WTC11 (cell line): ENCODE data around the gene HNRNPR. TPM values are rescaled to one million over a fixed set of nuclear protein-coding genes. Genes with fewer than 3 reads are reported as not detected.
"Not testable (repeated sequence)": the region's sequence is repeated elsewhere in the genome, so short reads cannot be mapped to it uniquely, and the experiment has no call there.

Experiments
- ATAC-seq: fragments of 200-7000 bp; cut with Tn5 transposase; 2 replicates; pipeline ENCODE4 v1.10.0; 2021; ENCODE audit warnings: mild to moderate bottlenecking, moderate library complexity
- CTCF ChIA-PET: fragments of 300-600 bp; sonication (Branson Sonifier 250); formaldehyde crosslinking; loops from one replicate; lab custom pipeline; 2021; ENCODE audit warnings: antibody characterized with exemption; lab: Charles Lee
- POLR2A ChIA-PET: fragments of 350-600 bp; sonication (Branson Sonifier 250); formaldehyde crosslinking; loops from one replicate; lab custom pipeline; 2021; ENCODE audit warnings: antibody characterized with exemption; lab: Charles Lee
- DNase-seq: peaks from one replicate; pipeline ENCODE4 v3.0.0; 2021; ENCODE audit warnings: low spot score
- H3K27ac Mint-ChIP-seq: 2 replicates; pipeline ENCODE4 v1.8.0; 2021; ENCODE audit warnings: mixed read lengths
- H3K27me3 Mint-ChIP-seq: 2 replicates; pipeline ENCODE4 v1.8.0; 2021; ENCODE audit warnings: low read depth, mild to moderate bottlenecking, moderate library complexity, mixed read lengths
- H3K36me3 Mint-ChIP-seq: 2 replicates; pipeline ENCODE4 v1.8.0; 2021; ENCODE audit warnings: mixed read lengths
- H3K4me1 Mint-ChIP-seq: 2 replicates; pipeline ENCODE4 v1.8.0; 2022; ENCODE audit warnings: mixed read lengths
- H3K4me3 Mint-ChIP-seq: 2 replicates; pipeline ENCODE4 v1.8.0; 2021; ENCODE audit warnings: mild to moderate bottlenecking, moderate library complexity, mixed read lengths
- H3K9me3 Mint-ChIP-seq: 2 replicates; pipeline ENCODE4 v1.8.0; 2021; ENCODE audit warnings: mixed read lengths
- AFF4 ChIP-seq: sonication (generic); formaldehyde crosslinking; IDR thresholded peaks from 2 replicates; pipeline ENCODE4 v1.8.1; 2023; ENCODE audit warnings: mild to moderate bottlenecking, missing genetic modification reagents, borderline replicate concordance
- CBFB ChIP-seq: sonication (generic); formaldehyde crosslinking; IDR thresholded peaks from 2 replicates; pipeline ENCODE4 v1.8.1; 2022; ENCODE audit warnings: mild to moderate bottlenecking, low read depth, missing genetic modification reagents
- E2F5 ChIP-seq: sonication (generic); formaldehyde crosslinking; IDR thresholded peaks from 2 replicates; pipeline ENCODE4 v1.8.1; 2022; ENCODE audit warnings: mild to moderate bottlenecking, moderate library complexity, missing genetic modification reagents
- IRF2 ChIP-seq: sonication (generic); formaldehyde crosslinking; IDR thresholded peaks from 2 replicates; pipeline ENCODE4 v1.8.0; 2022; ENCODE audit warnings: low read depth, missing genetic modification reagents, borderline replicate concordance
- RELA ChIP-seq: sonication (generic); formaldehyde crosslinking; IDR thresholded peaks from 2 replicates; pipeline ENCODE4 v1.8.1; 2022; ENCODE audit warnings: missing genetic modification reagents, mild to moderate bottlenecking, borderline replicate concordance
- SMAD4 ChIP-seq: sonication (generic); formaldehyde crosslinking; IDR thresholded peaks from 2 replicates; pipeline ENCODE4 v1.8.0; 2022; ENCODE audit warnings: mild to moderate bottlenecking, missing genetic modification reagents
- ZNF281 ChIP-seq: sonication (generic); formaldehyde crosslinking; IDR thresholded peaks from 2 replicates; pipeline ENCODE4 v1.8.0; 2023; ENCODE audit warnings: mild to moderate bottlenecking, missing genetic modification reagents
- total RNA-seq: library from RNA; stranded (reverse); gene quantifications from 3 replicates; pipeline ENCODE4 v1.2.3, GENCODE V29; 2021
- TF ChIP-seq, protein P1 (sequence below): sonication (generic); formaldehyde crosslinking; IDR thresholded peaks from 2 replicates; pipeline ENCODE4 v1.8.1; 2023; ENCODE audit warnings: mild to moderate bottlenecking, missing genetic modification reagents, moderate library complexity
- TF ChIP-seq, protein P2 (sequence below): fragments of 250-450 bp; sonication (Bioruptor Pico); IDR thresholded peaks from 2 replicates; pipeline ENCODE4 v1.9.0; 2021; ENCODE audit warnings: mild to moderate bottlenecking
- TF ChIP-seq, protein P3 (sequence below): fragments of 250-450 bp; sonication (Bioruptor Pico); IDR thresholded peaks from 2 replicates; pipeline ENCODE4 v1.9.0; 2021; ENCODE audit warnings: mild to moderate bottlenecking, borderline replicate concordance
- TF ChIP-seq, protein P4 (sequence below): sonication (generic); formaldehyde crosslinking; conservative IDR thresholded peaks from 2 replicates; pipeline ENCODE4 v1.8.1; 2023; ENCODE audit warnings: mild to moderate bottlenecking, low read depth, missing genetic modification reagents, moderate library complexity

The HNRNPR gene
- total RNA-seq, 1 experiment from 2014 or later = 178 TPM

DNA sequence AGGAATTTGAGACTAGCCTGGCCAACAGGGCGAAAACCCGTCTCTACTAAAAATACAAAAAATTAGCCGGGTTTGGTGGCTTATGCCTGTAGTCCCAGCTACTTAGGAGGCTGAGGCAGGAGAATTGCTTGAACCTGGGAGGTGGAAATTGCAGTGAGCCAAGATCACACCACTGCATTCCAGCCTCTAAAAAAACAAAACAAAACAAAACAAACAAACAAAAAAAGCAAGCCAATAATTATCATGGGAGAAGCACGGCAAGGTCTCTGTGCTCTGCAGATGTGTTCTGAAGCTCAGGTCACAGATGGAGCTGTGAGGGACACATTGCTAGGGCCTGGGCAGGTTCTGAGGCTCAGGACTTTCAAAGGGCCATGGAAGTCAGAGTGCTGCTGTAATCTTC is 36.2 kb upstream of the HNRNPR start:
- H3K36me3 Mint-ChIP-seq, CTCF ChIA-PET, H3K9me3 Mint-ChIP-seq, ATAC-seq, H3K4me1 Mint-ChIP-seq, H3K27me3 Mint-ChIP-seq, H3K27ac Mint-ChIP-seq, DNase-seq, H3K4me3 Mint-ChIP-seq, POLR2A ChIA-PET: not testable (repeated sequence)

- Mint-ChIP-seq H3K9me3 (no peaks in the 10 kb centered on the region), H3K4me1 (peaks cover 16% of the 10 kb centered on the region)
Measured at GRCh38 chr1:23376890-23377811, 33.1 kb upstream of the HNRNPR start.

More at GRCh38 chr1:23376890-23377811, 33.1 kb upstream of the HNRNPR start:
- H3K4me3 Mint-ChIP-seq = no peak overlapping the region
- POLR2A ChIA-PET = no interaction called here
- TF ChIP-seq, protein P1, sequence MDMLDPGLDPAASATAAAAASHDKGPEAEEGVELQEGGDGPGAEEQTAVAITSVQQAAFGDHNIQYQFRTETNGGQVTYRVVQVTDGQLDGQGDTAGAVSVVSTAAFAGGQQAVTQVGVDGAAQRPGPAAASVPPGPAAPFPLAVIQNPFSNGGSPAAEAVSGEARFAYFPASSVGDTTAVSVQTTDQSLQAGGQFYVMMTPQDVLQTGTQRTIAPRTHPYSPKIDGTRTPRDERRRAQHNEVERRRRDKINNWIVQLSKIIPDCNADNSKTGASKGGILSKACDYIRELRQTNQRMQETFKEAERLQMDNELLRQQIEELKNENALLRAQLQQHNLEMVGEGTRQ (CRISPR knock-in tag) = no peak
- TF ChIP-seq IRF2 (CRISPR knock-in tag) = no peak
- TF ChIP-seq, protein P2, sequence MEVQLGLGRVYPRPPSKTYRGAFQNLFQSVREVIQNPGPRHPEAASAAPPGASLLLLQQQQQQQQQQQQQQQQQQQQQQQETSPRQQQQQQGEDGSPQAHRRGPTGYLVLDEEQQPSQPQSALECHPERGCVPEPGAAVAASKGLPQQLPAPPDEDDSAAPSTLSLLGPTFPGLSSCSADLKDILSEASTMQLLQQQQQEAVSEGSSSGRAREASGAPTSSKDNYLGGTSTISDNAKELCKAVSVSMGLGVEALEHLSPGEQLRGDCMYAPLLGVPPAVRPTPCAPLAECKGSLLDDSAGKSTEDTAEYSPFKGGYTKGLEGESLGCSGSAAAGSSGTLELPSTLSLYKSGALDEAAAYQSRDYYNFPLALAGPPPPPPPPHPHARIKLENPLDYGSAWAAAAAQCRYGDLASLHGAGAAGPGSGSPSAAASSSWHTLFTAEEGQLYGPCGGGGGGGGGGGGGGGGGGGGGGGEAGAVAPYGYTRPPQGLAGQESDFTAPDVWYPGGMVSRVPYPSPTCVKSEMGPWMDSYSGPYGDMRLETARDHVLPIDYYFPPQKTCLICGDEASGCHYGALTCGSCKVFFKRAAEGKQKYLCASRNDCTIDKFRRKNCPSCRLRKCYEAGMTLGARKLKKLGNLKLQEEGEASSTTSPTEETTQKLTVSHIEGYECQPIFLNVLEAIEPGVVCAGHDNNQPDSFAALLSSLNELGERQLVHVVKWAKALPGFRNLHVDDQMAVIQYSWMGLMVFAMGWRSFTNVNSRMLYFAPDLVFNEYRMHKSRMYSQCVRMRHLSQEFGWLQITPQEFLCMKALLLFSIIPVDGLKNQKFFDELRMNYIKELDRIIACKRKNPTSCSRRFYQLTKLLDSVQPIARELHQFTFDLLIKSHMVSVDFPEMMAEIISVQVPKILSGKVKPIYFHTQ (CRISPR knock-in tag) = no peak
- TF ChIP-seq, protein P3, sequence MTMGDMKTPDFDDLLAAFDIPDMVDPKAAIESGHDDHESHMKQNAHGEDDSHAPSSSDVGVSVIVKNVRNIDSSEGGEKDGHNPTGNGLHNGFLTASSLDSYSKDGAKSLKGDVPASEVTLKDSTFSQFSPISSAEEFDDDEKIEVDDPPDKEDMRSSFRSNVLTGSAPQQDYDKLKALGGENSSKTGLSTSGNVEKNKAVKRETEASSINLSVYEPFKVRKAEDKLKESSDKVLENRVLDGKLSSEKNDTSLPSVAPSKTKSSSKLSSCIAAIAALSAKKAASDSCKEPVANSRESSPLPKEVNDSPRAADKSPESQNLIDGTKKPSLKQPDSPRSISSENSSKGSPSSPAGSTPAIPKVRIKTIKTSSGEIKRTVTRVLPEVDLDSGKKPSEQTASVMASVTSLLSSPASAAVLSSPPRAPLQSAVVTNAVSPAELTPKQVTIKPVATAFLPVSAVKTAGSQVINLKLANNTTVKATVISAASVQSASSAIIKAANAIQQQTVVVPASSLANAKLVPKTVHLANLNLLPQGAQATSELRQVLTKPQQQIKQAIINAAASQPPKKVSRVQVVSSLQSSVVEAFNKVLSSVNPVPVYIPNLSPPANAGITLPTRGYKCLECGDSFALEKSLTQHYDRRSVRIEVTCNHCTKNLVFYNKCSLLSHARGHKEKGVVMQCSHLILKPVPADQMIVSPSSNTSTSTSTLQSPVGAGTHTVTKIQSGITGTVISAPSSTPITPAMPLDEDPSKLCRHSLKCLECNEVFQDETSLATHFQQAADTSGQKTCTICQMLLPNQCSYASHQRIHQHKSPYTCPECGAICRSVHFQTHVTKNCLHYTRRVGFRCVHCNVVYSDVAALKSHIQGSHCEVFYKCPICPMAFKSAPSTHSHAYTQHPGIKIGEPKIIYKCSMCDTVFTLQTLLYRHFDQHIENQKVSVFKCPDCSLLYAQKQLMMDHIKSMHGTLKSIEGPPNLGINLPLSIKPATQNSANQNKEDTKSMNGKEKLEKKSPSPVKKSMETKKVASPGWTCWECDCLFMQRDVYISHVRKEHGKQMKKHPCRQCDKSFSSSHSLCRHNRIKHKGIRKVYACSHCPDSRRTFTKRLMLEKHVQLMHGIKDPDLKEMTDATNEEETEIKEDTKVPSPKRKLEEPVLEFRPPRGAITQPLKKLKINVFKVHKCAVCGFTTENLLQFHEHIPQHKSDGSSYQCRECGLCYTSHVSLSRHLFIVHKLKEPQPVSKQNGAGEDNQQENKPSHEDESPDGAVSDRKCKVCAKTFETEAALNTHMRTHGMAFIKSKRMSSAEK = no peak
- no peak for TF ChIP-seq E2F5 (CRISPR knock-in tag)
- no peak for TF ChIP-seq RELA (CRISPR knock-in tag)
- no peak for TF ChIP-seq ZNF281
- no peak for TF ChIP-seq CBFB (CRISPR knock-in tag)
- no peak for TF ChIP-seq AFF4 (CRISPR knock-in tag)
- TF ChIP-seq, protein P4, sequence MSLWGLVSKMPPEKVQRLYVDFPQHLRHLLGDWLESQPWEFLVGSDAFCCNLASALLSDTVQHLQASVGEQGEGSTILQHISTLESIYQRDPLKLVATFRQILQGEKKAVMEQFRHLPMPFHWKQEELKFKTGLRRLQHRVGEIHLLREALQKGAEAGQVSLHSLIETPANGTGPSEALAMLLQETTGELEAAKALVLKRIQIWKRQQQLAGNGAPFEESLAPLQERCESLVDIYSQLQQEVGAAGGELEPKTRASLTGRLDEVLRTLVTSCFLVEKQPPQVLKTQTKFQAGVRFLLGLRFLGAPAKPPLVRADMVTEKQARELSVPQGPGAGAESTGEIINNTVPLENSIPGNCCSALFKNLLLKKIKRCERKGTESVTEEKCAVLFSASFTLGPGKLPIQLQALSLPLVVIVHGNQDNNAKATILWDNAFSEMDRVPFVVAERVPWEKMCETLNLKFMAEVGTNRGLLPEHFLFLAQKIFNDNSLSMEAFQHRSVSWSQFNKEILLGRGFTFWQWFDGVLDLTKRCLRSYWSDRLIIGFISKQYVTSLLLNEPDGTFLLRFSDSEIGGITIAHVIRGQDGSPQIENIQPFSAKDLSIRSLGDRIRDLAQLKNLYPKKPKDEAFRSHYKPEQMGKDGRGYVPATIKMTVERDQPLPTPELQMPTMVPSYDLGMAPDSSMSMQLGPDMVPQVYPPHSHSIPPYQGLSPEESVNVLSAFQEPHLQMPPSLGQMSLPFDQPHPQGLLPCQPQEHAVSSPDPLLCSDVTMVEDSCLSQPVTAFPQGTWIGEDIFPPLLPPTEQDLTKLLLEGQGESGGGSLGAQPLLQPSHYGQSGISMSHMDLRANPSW = no peak
- no peak for TF ChIP-seq SMAD4
- no peaks in the 10 kb centered on the region for H3K36me3 Mint-ChIP-seq
- ATAC-seq (no peak), DNase-seq (no peak)
- H3K27me3 Mint-ChIP-seq = no peaks in the 10 kb centered on the region; the same call in 1 of the 2 replicates
- CTCF ChIA-PET = interaction anchor here (0.6 kb wide), 1 partner anchor 283 kb away, joined by 3 read pairs; no protein-coding TSS in a partner anchor
- no peak overlapping the region for H3K27ac Mint-ChIP-seq
